ENCODE results near the gene POMT1. TPM values are rescaled to one million over a fixed set of nuclear protein-coding genes. Genes with fewer than 3 reads are reported as not detected.

POMT1 gene
- total and polyA plus RNA-seq, 2 experiments from 2014 or later = 35.3 to 44.8 TPM

DNA sequence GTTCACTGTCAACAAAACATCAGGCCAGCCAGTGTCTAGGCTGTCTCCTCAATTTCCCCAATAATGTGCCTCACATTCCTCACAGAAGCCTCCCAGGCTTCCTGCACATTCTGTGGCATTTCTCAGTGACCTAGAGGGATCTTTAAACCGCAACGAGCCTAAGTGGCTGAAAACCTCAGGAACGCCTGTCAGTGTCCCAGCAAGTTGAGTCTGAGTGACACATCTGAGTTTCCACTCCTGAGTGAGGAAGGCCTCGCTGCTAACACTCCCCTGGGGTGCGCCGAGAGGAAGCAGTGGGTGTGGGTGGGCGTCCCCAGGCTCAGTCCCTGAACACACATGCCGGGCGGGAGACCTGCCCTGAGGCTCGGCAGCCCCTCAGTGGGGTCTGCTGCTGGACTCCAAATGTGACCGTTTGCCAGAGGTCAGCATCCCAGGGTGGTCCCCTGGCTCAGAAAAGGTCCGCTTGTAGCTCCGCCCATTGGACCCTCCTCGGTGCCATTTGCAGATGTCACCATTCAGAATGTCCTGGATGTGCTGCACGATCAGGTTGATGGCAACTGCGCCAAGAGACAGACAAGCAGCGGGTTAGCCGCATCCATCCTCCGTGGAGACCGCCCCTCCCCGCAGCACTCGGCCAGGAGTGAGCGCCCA lies 22.1 kb downstream of the POMT1 start:
- Histone ChIP-seq H3K4me2 (no peak overlapping the region), H3K4me1 (ENCODE audit: insufficient read depth) (peaks cover 4% of the 10 kb centered on the region), H3K27me3 (no peaks in the 10 kb centered on the region), H3K9me2 (replicated peaks; ENCODE audit: insufficient read depth) (no peaks in the 10 kb centered on the region), H2AFZ (no peak overlapping the region), H3K27ac (no peak overlapping the region), H3K4me3 (no peak overlapping the region), H3K79me2 (peaks cover 5% of the 10 kb centered on the region), H4K20me1 (ENCODE audit: insufficient read depth, poor library complexity, severe bottlenecking) (no peaks in the 10 kb centered on the region), H3K36me3 (replicated peaks; ENCODE audit: insufficient read depth, low read depth) (no peaks in the 10 kb centered on the region), H3K9me3 (ENCODE audit: low read depth) (no peaks in the 10 kb centered on the region)
- TF ChIP-seq EZH2phosphoT487 (IDR thresholded peaks at IDR 0.05; ENCODE audit: low read depth, severe bottlenecking, unreplicated experiment) (no peak), EZH2 (IDR thresholded peaks at IDR 0.05; ENCODE audit: borderline replicate concordance) (no peak)
- TF ChIP-seq, protein P1, sequence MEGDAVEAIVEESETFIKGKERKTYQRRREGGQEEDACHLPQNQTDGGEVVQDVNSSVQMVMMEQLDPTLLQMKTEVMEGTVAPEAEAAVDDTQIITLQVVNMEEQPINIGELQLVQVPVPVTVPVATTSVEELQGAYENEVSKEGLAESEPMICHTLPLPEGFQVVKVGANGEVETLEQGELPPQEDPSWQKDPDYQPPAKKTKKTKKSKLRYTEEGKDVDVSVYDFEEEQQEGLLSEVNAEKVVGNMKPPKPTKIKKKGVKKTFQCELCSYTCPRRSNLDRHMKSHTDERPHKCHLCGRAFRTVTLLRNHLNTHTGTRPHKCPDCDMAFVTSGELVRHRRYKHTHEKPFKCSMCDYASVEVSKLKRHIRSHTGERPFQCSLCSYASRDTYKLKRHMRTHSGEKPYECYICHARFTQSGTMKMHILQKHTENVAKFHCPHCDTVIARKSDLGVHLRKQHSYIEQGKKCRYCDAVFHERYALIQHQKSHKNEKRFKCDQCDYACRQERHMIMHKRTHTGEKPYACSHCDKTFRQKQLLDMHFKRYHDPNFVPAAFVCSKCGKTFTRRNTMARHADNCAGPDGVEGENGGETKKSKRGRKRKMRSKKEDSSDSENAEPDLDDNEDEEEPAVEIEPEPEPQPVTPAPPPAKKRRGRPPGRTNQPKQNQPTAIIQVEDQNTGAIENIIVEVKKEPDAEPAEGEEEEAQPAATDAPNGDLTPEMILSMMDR (IDR thresholded peaks at IDR 0.05; ENCODE audit: poor library complexity) = no peak
- 86% methylated on average over 22 of the region's 23 CpGs for WGBS (ENCODE audit: low lambda C conversion rate, missing lambda C conversion rate)
- no peak for DNase-seq (ENCODE audit: low spot score)

DNA sequence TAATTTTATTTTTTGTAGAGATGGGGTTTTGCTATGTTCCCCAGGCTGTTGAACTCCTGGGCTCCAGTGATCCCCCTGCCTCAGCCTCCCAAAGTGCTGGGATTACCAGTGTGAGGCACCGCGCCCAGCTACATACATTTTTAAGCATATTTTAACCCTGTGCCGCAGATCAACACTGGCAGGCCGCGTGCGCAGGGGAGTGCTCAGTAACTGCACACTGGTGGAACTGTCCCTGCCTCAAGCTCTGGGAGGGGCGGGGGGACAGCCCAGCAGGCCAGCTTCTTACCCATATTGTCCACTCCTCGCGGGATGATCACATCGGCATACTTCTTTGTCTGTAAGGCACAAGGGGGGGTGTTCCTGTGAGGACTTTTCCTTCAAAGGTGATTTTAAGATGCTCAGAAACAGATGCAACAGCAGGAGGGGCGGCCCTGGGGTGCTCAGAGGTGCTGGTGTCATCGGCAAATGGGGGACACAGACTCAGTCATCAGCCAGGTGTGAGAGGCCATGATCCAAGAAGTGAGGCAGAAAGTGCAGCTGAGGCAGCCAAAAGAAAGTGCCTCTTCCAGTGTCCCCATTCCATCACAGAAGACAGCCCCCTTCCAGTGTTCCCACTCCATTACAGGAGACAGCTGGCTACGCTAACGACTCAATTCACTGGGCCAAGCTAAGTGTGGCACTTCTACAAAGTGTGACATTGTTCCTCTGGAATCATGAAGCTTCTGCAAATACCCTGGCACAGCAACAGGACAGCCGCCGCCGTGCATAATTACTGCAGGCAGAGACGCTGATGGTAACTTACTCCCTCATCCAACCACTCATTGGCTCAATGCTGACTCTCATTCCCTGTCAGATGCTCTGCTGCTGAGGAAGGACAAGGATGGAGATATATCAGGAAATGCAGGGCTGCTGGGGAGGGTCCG lies 23.2 kb downstream of the POMT1 start:
- Histone ChIP-seq H3K27ac (no peak overlapping the region), H3K79me2 (peaks cover 17% of the 10 kb centered on the region), H3K4me2 (no peak overlapping the region), H3K9me3 (ENCODE audit: low read depth) (no peaks in the 10 kb centered on the region), H3K4me1 (ENCODE audit: insufficient read depth) (peaks cover 9% of the 10 kb centered on the region), H3K36me3 (replicated peaks; ENCODE audit: insufficient read depth, low read depth) (no peaks in the 10 kb centered on the region), H3K9me2 (replicated peaks; ENCODE audit: insufficient read depth) (no peaks in the 10 kb centered on the region), H2AFZ (no peak overlapping the region), H3K4me3 (no peak overlapping the region), H4K20me1 (ENCODE audit: insufficient read depth, poor library complexity, severe bottlenecking) (no peaks in the 10 kb centered on the region), H3K27me3 (no peaks in the 10 kb centered on the region)
- WGBS (ENCODE audit: low lambda C conversion rate, missing lambda C conversion rate) = 94% methylated on average over 19 of the region's 19 CpGs
- DNase-seq (ENCODE audit: low spot score) = no peak
- TF ChIP-seq, protein P1 (IDR thresholded peaks at IDR 0.05; ENCODE audit: poor library complexity) = no peak
- TF ChIP-seq EZH2 (IDR thresholded peaks at IDR 0.05; ENCODE audit: borderline replicate concordance) = no peak

DNA sequence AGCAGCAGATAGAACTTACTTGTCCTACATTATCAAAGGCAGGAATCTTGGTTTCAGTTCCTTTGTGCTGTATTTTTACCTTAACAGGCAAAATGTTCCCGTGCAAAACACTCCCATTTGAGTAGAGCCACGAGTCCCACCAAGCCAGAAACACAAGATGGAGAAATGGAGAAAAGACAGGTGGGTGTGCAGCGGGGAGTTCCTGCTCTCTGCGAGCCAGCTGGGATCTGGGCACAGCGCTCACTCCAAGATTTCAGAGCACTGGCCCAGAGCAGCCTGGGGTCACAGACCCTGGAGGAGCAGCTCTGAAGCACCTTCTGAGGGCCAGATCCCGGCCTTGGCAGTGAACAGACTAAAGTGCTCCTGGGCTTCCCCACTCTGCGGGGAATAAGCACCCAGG lies 25.5 kb downstream of the POMT1 start:
- H3K36me3 ChIP-seq (replicated peaks; ENCODE audit: insufficient read depth, low read depth) = no peaks in the 10 kb centered on the region

More for the DNA sequence above, 25.5 kb downstream of the POMT1 start:
- Histone ChIP-seq H2AFZ (no peak overlapping the region), H3K4me1 (ENCODE audit: insufficient read depth) (peaks cover 13% of the 10 kb centered on the region), H4K20me1 (ENCODE audit: insufficient read depth, poor library complexity, severe bottlenecking) (no peaks in the 10 kb centered on the region), H3K27me3 (no peaks in the 10 kb centered on the region), H3K4me3 (no peak overlapping the region), H3K9me2 (replicated peaks; ENCODE audit: insufficient read depth) (no peaks in the 10 kb centered on the region), H3K9me3 (ENCODE audit: low read depth) (no peaks in the 10 kb centered on the region), H3K79me2 (peaks cover 17% of the 10 kb centered on the region), H3K27ac (no peak overlapping the region), H3K4me2 (no peak overlapping the region)
- TF ChIP-seq EZH2phosphoT487 (IDR thresholded peaks at IDR 0.05; ENCODE audit: low read depth, severe bottlenecking, unreplicated experiment) = no peak
- TF ChIP-seq, protein P1 (IDR thresholded peaks at IDR 0.05; ENCODE audit: poor library complexity) = no peak
- TF ChIP-seq EZH2 (IDR thresholded peaks at IDR 0.05; ENCODE audit: borderline replicate concordance) = no peak
- 98% methylated on average over 7 of the region's 7 CpGs for WGBS (ENCODE audit: low lambda C conversion rate, missing lambda C conversion rate)
- no peak for DNase-seq (ENCODE audit: low spot score)
